ENCODE data around the gene CCDC34. TPM values are rescaled to one million over a fixed set of nuclear protein-coding genes. Genes with fewer than 3 reads are reported as not detected.

CCDC34 gene
- total and polyA plus RNA-seq, 5 experiments from 2014 or later, result 1.8 to 4.7 (median 2.4) TPM

GRCh38 chr11:27388001-27388400 lies 25.0 kb upstream of the CCDC34 start:
- POLR2A ChIA-PET, result no interaction called here
- Mint-ChIP-seq H3K4me3 (no peak overlapping the region), H3K36me3 (peaks cover 0 to 2% (median 0%) of the 10 kb centered on the region in 3 donors), H3K4me1 (no peaks in the 10 kb centered on the region), H3K27ac (no peak overlapping the region), H3K9me3 (no peaks in the 10 kb centered on the region), H3K27me3 (no peaks in the 10 kb centered on the region)
- no peak for DNase-seq
- ATAC-seq, result no peak

- no peak overlapping the region for H3K27ac Mint-ChIP-seq
- H3K27me3 Mint-ChIP-seq, result no peaks in the 10 kb centered on the region
- peaks cover 0 to 2% (median 0%) of the 10 kb centered on the region in 3 donors for H3K36me3 Mint-ChIP-seq
- DNase-seq (no peak), ATAC-seq (no peak)
- POLR2A ChIA-PET, result interaction anchor here (0.5 kb wide), 1 partner anchor 192 kb away, joined by 3 read pairs; no protein-coding TSS in a partner anchor
- no peaks in the 10 kb centered on the region for H3K4me1 Mint-ChIP-seq
- no peaks in the 10 kb centered on the region for H3K9me3 Mint-ChIP-seq
- H3K4me3 Mint-ChIP-seq, result no peak overlapping the region
Observed at GRCh38 chr11:27387362-27387761, 24.3 kb upstream of the CCDC34 start.

- DNase-seq, result no peak
- ATAC-seq, result no peak
- Mint-ChIP-seq H3K36me3 (peaks cover 0 to 2% (median 0%) of the 10 kb centered on the region in 3 donors), H3K9me3 (no peaks in the 10 kb centered on the region), H3K27ac (no peak overlapping the region), H3K27me3 (no peaks in the 10 kb centered on the region), H3K4me1 (no peaks in the 10 kb centered on the region), H3K4me3 (no peak overlapping the region)
- POLR2A ChIA-PET, result no interaction called here
Observed at GRCh38 chr11:27386181-27386845, 23.3 kb upstream of the CCDC34 start.

DNA sequence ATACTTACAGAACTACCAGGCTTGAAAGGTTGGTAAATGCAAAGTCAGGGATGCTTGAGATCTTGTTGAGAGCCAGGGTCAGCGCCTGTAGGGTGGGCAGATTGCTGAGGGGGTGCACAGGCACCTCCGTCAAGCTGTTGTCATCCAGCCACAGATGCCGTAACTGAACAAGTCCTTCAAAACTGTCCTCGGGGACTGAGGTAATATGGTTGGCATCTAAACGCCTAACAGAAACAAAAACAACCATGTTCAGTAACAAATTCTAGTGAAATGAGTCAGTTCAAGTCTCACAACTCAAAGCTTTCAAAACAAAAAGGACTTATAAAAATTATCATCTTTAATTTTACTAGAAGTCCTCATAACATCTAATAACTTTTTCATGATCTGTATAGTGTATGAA lies 22.2 kb upstream of the CCDC34 start:
- POLR2A ChIA-PET, result no interaction called here
- H3K36me3 Mint-ChIP-seq, result peaks cover 0 to 2% (median 0%) of the 10 kb centered on the region in 3 donors
- ATAC-seq (no peak), DNase-seq (no peak)
- H3K27me3 Mint-ChIP-seq, result no peaks in the 10 kb centered on the region
- H3K27ac Mint-ChIP-seq, result no peak overlapping the region
- no peaks in the 10 kb centered on the region for H3K9me3 Mint-ChIP-seq
- H3K4me1 Mint-ChIP-seq, result no peaks in the 10 kb centered on the region
- no peak overlapping the region for H3K4me3 Mint-ChIP-seq

DNA sequence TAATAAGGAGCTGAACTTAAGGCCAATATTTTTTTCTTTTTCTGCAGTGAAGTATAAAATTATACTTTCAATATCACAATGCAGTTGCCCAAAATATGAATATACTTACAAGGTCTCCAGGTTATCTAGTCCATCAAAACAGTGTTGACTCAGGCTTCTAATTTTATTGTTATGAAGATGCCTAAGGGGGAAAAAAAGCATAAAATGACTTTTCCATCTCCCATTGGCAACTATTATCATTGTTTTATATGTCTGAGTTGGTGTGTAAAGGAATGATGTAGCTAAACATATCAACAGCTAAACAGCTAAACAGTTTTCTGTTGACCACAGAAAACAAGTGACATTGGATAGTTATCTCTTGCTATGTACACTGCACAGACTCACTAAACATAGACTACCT lies 21.2 kb upstream of the CCDC34 start:
- Mint-ChIP-seq H3K36me3 (peaks cover 0 to 4% (median 0%) of the 10 kb centered on the region in 3 donors), H3K27me3 (no peaks in the 10 kb centered on the region), H3K27ac (no peak overlapping the region), H3K4me3 (no peak overlapping the region), H3K9me3 (no peaks in the 10 kb centered on the region), H3K4me1 (no peaks in the 10 kb centered on the region)
- DNase-seq (no peak), ATAC-seq (no peak)
- POLR2A ChIA-PET, result no interaction called here

DNA sequence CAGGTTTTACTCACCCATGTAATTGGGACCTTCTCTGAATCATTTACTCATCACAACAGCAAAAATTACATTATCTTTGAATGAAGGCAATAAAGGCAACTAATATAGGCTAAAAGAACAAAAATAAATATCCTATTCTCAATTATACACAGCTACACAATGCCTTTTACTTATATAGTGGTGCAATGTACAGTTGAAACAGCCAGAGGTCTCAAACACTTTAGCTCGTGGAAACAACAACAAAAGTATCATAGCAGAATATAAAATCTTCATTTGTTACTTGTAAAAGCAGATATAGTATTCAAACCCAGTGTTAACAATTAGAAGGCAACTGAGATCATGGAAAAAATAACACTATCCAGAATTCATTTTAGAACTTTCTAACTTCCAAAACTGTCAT lies 20.6 kb upstream of the CCDC34 start:
- Mint-ChIP-seq H3K9me3 (no peaks in the 10 kb centered on the region), H3K4me3 (no peak overlapping the region), H3K4me1 (no peaks in the 10 kb centered on the region), H3K27me3 (no peaks in the 10 kb centered on the region), H3K27ac (no peak overlapping the region), H3K36me3 (peaks cover 0 to 4% (median 0%) of the 10 kb centered on the region in 3 donors)
- POLR2A ChIA-PET, result no interaction called here
- no peak for DNase-seq
- no peak for ATAC-seq

DNA sequence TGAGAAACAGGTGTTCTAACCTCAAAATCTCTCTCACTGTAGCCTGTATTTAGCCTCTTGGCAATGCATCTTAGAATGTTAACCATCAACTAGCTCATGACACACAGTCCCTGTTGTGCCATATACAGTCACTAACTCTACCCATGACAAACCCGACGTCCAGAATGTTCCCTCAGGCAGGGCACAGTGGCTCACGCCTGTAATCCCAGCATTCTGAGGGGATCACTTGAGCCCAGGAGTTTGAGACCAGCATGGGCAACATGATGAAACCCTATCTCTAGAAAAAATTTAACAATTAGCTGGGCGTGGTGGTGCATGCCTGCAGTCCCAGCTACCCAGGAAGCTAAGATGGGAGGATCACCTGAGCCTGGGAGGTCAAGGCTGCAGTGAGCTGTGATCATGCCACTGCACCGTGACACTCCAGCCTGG lies 18.2 kb upstream of the CCDC34 start:
- Mint-ChIP-seq H3K36me3 (peaks cover 0 to 4% (median 0%) of the 10 kb centered on the region in 3 donors), H3K4me3 (no peak overlapping the region), H3K27me3 (no peaks in the 10 kb centered on the region), H3K27ac (no peak overlapping the region), H3K4me1 (no peaks in the 10 kb centered on the region), H3K9me3 (no peaks in the 10 kb centered on the region)
- DNase-seq (no peak), ATAC-seq (no peak)
- POLR2A ChIA-PET, result no interaction called here

GRCh38 chr11:27380771-27381170 lies 17.8 kb upstream of the CCDC34 start:
- no peak overlapping the region for H3K4me3 Mint-ChIP-seq
- ATAC-seq, result no peak
- no peaks in the 10 kb centered on the region for H3K27me3 Mint-ChIP-seq
- H3K36me3 Mint-ChIP-seq, result peaks cover 0 to 4% (median 0%) of the 10 kb centered on the region in 3 donors
- POLR2A ChIA-PET, result no interaction called here
- H3K9me3 Mint-ChIP-seq, result no peaks in the 10 kb centered on the region
- H3K4me1 Mint-ChIP-seq, result no peaks in the 10 kb centered on the region
- no peak overlapping the region for H3K27ac Mint-ChIP-seq
- DNase-seq, result no peak

DNA sequence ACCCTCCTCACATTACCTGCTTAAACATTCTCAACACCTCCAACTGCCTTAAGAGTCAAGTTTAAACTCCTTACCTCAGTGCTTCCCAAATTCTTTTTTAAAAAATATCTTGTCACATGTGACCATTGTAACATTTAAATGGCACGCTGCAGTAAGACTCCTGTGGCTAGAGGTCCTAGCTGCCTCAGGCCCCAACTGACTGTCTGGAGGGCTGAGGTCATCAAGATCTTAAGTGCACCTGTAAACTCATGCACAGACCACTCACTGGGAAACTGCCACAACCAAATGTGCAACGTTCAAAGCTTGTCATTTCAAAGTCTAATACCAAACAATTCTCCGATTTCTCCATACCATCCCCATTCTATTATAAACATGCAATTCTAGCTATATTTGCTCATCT lies 16.4 kb upstream of the CCDC34 start:
- Mint-ChIP-seq H3K4me3 (no peak overlapping the region), H3K27ac (peak overlapping the region in 1 of 10 donors; percentile 14), H3K9me3 (no peaks in the 10 kb centered on the region), H3K36me3 (peaks cover 0 to 2% (median 0%) of the 10 kb centered on the region in 3 donors), H3K4me1 (no peaks in the 10 kb centered on the region), H3K27me3 (no peaks in the 10 kb centered on the region)
- DNase-seq (no peak), ATAC-seq (no peak)
- POLR2A ChIA-PET, result no interaction called here

GRCh38 chr11:27375370-27375769 lies 12.4 kb upstream of the CCDC34 start:
- DNase-seq, result no peak
- H3K4me3 Mint-ChIP-seq, result no peak overlapping the region
- ATAC-seq, result no peak
- H3K27ac Mint-ChIP-seq, result no peak overlapping the region
- no peaks in the 10 kb centered on the region for H3K27me3 Mint-ChIP-seq
- no peaks in the 10 kb centered on the region for H3K4me1 Mint-ChIP-seq
- H3K9me3 Mint-ChIP-seq, result no peaks in the 10 kb centered on the region
- POLR2A ChIA-PET, result no interaction called here
- peaks cover 0 to 9% (median 0%) of the 10 kb centered on the region in 3 donors for H3K36me3 Mint-ChIP-seq

DNA sequence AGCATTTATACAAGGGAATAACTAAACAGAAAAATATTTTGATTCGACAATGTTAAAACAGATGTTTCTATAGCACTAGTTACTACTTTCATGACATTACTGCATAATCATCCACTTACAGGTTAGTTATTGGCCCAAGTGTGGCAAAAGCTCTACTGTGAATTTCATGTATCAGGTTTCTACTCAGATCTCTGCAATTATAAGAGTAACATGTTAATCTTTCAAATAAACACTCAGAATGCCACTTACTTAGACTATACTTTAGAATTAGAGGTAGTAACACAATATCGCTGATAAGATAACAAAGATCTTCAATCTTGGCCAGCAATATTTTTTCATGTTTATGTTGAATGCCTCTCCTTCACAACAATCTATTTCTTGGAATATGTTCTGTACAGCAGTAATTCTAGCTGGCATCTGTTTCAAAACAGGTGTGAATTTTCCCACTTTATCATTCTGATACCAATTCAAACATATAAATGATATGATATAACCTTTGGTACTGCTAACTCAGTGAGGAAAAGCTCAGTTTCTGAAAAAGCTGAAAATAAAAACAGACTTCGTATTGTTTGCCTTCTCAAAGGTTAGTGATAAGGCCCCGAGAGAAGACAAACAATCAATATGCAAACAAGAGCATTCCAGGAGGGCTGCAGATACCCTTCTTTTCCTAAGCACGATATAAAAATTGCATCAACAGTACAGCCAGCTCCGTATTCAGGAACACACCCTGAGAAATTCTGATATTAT lies 11.0 kb upstream of the CCDC34 start:
- ATAC-seq, result no peak
- POLR2A ChIA-PET, result no interaction called here
- no peaks in the 10 kb centered on the region for H3K9me3 Mint-ChIP-seq

DNA sequence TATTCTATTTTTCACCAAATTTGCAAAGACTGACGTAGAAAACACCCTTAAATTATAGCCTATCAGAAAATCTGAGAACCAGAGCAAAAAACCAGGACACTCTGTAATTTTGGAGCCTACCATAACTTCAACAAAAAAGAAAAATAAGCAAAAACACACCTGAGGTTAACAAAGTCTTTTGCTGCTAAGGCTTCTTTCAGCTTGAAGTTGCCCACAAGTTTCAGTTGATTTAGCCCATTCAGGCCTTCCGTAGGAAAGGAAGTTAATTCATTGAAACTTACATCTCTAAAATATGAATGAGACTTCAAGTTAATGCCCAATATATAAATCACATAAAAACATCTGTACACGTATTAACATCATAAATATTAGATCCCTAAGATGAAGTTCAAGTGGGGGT lies 10.4 kb upstream of the CCDC34 start:
- POLR2A ChIA-PET, result no interaction called here
- no peaks in the 10 kb centered on the region for H3K27me3 Mint-ChIP-seq
- H3K27ac Mint-ChIP-seq, result no peak overlapping the region
- no peak overlapping the region for H3K4me3 Mint-ChIP-seq
- DNase-seq (no peak), ATAC-seq (no peak)
- H3K4me1 Mint-ChIP-seq, result no peaks in the 10 kb centered on the region
- peaks cover 0 to 6% (median 0%) of the 10 kb centered on the region in 3 donors for H3K36me3 Mint-ChIP-seq
- no peaks in the 10 kb centered on the region for H3K9me3 Mint-ChIP-seq

More for the DNA sequence above, 11.0 kb upstream of the CCDC34 start:
- Mint-ChIP-seq H3K27ac (no peak overlapping the region), H3K4me3 (no peak overlapping the region), H3K4me1 (no peaks in the 10 kb centered on the region), H3K27me3 (no peaks in the 10 kb centered on the region), H3K36me3 (peaks cover 0 to 6% (median 0%) of the 10 kb centered on the region in 3 donors)
- no peak for DNase-seq

DNA sequence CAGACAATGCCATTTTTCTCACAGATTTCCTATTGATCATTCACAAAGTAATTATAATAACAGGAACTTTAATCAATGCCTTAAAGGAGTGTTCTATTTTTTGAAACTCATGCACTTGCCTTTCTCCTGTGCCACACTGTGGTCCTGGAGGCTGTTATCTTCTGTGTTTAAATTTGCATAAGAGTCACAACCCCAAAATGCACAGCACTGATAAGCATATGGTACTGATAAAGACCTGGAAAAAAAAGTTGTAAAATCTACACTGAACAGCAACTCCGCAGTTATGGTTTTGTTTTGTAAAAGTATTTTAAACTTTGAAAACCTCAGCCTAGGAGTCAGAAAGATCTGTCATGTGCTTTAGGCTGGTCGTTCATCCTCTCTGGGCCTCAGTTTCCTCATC lies 9.1 kb upstream of the CCDC34 start:
- H3K4me1 Mint-ChIP-seq, result no peaks in the 10 kb centered on the region
- H3K9me3 Mint-ChIP-seq, result no peaks in the 10 kb centered on the region
- H3K4me3 Mint-ChIP-seq, result no peak overlapping the region
- H3K27ac Mint-ChIP-seq, result no peak overlapping the region
- POLR2A ChIA-PET, result no interaction called here
- peaks cover 0 to 6% (median 0%) of the 10 kb centered on the region in 3 donors for H3K36me3 Mint-ChIP-seq
- ATAC-seq (no peak), DNase-seq (no peak)
- H3K27me3 Mint-ChIP-seq, result peaks cover 0 to 2% (median 0%) of the 10 kb centered on the region in 5 donors

Measured in naive thymus-derived CD8-positive, alpha-beta T cell (primary cell).